Transverse colon (tissue), 4 donors: ENCODE measurements around the gene RAI2.

Experiments
- CTCF ChIP-seq, 5 experiments: fragments of 200-600 bp in 3 of 5; fragments of 450-650 bp in 2 of 5; sonication (generic) in 3 of 5; IDR thresholded peaks; 1 replicate in 2 of 5; 2 replicates in 3 of 5; pipeline ENCODE4 v1.5.1; 2016 to 2017; ENCODE audit warnings: antibody characterized with exemption in 5 of 5, inconsistent platforms in 3 of 5, mild to moderate bottlenecking in 2 of 5, moderate library complexity in 1 of 5
- EP300 ChIP-seq: sonication (generic); formaldehyde crosslinking; IDR thresholded peaks from one replicate; pipeline ENCODE4 v1.6.1; 2017; ENCODE audit warnings: antibody characterized with exemption, low read depth
- POLR2A ChIP-seq: fragments of 450-650 bp; IDR thresholded peaks from one replicate; pipeline ENCODE4 v1.6.1; 2016; ENCODE audit warnings: antibody characterized with exemption, mild to moderate bottlenecking, moderate library complexity
- POLR2AphosphoS5 ChIP-seq, 3 donors: sonication (generic); formaldehyde crosslinking; IDR thresholded peaks; one replicate each; pipeline ENCODE4 v1.6.1; 2016; ENCODE audit warnings: antibody characterized with exemption in 3 of 3

GRCh38 chrX:17788956-17789562, 72.0 kb downstream of the RAI2 start:
- TF ChIP-seq CTCF (IDR thresholded peaks at IDR 0.05) (no peak), POLR2A (no peak), POLR2AphosphoS5 (IDR thresholded peaks at IDR 0.05) (no peak), EP300 (no peak)
